Left lobe of liver (tissue), 2 donors: ENCODE measurements around the gene SLC6A20. TPM values are rescaled to one million over a fixed set of nuclear protein-coding genes. Genes with fewer than 3 reads are reported as not detected.
A peak's percentile ranks its signal among the peaks of the same experiment; 100 is the strongest.
"Not testable (repeated sequence)": the region's sequence is repeated elsewhere in the genome, so short reads cannot be mapped to it uniquely, and the experiment has no call there.

Experiments
- ATAC-seq: fragments of 200-7000 bp; cut with Tn5 transposase; one replicate; pipeline ENCODE4 v1.9.1; 2020; ENCODE audit warnings: mild to moderate bottlenecking, moderate library complexity
- DNase-seq: peaks from one replicate; pipeline ENCODE4 v3.0.0-alpha.2; 2020; ENCODE audit warnings: low spot score
- total RNA-seq: library from RNA; stranded (reverse); gene quantifications from one replicate; pipeline ENCODE4 v1.2.1, GENCODE V29; 2021
- donor health status: DM: no; HTN: no; CAD: no; lungs with moderate emphysema.
- donor health status: DM: no; HTN: yes; CAD: no.

SLC6A20 gene
- total RNA-seq, 1 donor from 2014 or later = 0.08 TPM

DNA sequence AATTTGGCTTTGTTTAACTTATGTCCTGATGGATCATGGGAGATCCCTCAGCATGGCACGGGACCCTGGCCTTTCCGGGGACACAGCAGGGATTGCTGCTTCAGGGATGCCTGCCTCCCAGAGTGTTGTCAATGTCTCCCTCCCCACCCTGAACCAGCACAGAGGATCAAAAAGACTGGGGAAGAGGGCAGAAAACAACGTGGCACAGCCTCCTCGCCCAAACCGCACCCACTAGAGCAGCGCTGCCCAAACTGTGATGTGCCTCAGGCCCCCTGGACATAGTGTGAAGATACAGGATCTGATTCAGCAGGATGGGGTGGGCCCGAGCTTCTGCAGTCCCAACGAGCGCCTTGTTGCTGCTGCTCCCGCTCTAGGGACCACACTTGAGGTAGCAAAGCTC, 34.5 kb downstream of the SLC6A20 start:
- no peak for ATAC-seq
- DNase-seq = no peak

- DNase-seq = peak; percentile 63
- ATAC-seq = peak; percentile 97
Measured at GRCh38 chr3:45760878-45761711, 35.2 kb downstream of the SLC6A20 start.

DNA sequence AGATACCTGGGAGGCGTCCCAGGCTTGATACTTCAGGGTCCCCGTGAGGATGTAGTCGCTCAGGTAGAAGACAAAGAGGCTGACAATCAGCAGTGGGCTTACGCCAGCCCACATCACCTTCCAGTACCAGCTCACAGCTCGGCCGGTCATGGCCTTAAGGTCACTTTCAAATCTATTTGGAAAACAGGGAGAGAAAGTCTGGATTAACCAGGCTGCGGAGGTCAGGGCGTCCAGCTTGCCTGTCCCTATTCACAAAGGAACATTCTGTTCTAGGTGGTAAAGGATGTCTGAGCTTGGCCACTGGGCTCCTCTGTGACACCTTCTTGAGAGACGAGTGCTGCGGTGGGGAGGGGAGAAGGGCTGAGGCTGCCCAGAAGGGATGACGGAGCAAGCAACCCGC, 36.5 kb downstream of the SLC6A20 start:
- DNase-seq (no peak), ATAC-seq (no peak)

- ATAC-seq (no peak), DNase-seq (peak; percentile 30)
Measured at GRCh38 chr3:45758871-45759270, 37.5 kb downstream of the SLC6A20 start.

DNA sequence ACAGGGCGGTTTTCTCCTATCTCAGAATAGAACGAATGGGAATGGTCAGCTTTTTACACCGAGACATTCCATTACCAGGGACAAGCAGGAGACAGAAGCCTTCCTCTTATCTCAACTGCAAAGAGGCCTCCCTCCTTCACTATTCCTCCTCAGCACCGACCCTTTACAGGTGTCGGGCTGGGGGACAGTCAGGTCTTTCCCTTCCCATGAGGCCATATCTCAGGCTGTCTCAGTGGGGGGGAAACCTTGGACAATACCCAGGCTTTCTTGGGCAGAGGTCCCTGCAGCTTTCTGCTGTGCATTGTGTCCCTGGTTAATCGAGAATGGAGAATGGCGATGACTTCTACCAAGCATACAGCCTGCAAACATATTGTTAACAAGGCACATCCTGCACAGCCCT, 39.2 kb downstream of the SLC6A20 start:
- not testable (repeated sequence) for ATAC-seq, DNase-seq

- DNase-seq = no peak
Measured at GRCh38 chr3:45756055-45756454, 40.3 kb downstream of the SLC6A20 start.

GRCh38 chr3:45754461-45754860, 41.9 kb downstream of the SLC6A20 start:
- ATAC-seq = no peak
- no peak for DNase-seq

More at GRCh38 chr3:45756055-45756454, 40.3 kb downstream of the SLC6A20 start:
- ATAC-seq = no peak

DNA sequence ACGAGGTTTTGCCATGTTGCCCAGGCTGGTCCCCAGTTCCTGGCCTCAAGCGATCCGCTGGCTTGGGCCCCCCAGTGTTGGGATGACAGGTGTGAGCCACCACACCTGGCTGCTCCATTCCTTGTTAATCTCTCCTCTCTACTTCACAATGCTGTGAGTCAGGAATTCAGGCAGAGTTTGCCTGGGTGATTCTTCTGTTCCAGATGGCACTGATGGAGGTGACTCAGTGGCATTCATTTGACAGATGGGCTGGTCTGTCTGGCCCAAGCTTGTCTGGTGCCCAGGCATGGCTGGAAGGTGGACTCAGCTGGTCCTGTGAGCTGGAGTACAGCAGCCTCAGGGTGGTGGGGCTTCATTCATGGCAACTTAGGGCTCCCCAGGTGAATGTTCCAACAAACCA, 43.2 kb downstream of the SLC6A20 start:
- ATAC-seq (no peak), DNase-seq (no peak)

DNA sequence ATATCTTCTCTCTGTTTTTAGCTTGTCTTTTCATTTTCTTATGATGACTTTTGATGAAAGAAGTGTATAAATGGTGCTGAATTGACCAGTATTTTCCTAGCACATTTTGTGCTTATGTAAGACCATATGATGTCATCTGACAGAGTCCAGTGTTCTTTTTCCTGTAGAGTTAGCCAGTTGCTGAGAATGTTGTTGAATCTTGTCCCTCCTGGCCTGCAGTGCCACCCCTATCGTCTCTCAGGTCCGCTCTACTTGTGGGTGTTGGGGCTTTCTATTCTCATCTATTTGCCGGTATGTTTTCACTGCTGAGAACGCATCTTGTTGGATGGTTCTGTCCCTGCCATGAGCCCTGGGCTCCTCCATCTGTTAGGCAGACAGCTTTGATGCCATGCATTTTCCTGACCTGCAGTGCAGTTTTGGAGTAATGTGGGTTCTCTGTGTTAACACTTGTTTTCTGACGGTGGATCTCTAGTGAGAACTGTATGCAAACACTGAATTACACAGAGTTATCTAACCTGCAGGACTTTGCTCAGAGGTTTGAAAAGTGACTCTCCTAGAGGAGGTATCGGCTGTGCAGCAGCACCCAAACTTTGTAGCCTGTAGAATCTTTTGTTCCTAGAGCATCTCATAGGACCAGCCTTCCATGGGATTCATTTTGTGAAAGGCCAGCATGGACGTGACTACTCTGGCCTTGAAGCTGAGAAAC, 44.6 kb downstream of the SLC6A20 start:
- ATAC-seq (peak; percentile 81), DNase-seq (no peak)

- DNase-seq (no peak), ATAC-seq (no peak)
Measured at GRCh38 chr3:45749880-45750279, 46.5 kb downstream of the SLC6A20 start.

- not testable (repeated sequence) for ATAC-seq, DNase-seq
Measured at GRCh38 chr3:45749036-45749600, 47.2 kb downstream of the SLC6A20 start.

DNA sequence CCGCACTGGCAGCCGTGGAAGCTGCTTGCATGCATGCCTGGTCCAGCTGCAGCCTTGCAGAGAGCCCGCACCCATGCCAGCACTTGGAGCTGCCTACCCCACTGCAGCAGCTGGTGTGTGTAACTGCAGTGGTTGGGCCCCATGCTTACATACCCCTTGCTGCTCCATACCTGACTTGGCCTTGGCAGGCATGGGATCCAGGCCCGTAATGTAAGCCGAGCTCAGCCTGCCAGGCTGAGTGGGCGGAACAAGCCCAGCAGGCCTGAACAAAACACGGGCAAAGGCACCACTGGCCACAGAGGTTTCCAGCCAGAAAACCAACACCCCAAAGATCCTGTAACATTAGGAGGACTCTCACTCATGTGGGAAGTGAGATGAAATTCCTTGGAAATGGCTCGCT, 48.3 kb downstream of the SLC6A20 start:
- no peak for ATAC-seq

GRCh38 chr3:45746777-45747622, 49.3 kb downstream of the SLC6A20 start:
- DNase-seq = no peak
- no peak for ATAC-seq

More for the DNA sequence above, 48.3 kb downstream of the SLC6A20 start:
- no peak for DNase-seq

DNA sequence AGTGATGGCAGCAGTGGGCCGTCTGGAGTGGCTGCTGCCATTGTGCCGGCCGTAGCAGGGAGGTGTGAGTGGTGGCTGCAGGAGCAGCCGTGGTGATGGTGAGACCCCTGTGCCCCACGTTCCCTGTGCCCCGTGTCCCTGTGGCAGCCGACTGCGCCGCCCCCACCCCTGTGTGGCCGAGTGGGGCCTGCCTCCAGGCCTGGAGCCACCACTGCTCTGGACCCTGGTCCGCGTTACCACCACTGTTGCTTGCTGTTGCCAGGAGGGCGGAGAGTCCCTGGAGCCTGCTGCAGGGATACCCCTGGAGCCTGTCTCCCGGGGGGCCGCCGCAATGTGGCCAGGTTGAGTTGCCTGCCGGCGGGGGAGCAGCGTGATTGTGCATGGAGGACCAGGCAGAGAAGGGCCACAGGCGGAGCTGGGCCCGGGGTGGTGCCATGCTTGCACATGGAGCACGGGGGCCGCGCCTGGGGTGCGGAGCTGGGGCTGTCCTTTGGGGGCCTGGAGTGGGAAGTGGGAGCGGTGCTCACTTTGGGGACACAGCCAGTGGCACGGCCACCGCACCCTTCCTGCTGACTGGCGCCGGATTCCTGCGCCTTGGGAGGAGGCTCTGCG, 50.1 kb downstream of the SLC6A20 start:
- DNase-seq = no peak
- ATAC-seq = no peak

DNA sequence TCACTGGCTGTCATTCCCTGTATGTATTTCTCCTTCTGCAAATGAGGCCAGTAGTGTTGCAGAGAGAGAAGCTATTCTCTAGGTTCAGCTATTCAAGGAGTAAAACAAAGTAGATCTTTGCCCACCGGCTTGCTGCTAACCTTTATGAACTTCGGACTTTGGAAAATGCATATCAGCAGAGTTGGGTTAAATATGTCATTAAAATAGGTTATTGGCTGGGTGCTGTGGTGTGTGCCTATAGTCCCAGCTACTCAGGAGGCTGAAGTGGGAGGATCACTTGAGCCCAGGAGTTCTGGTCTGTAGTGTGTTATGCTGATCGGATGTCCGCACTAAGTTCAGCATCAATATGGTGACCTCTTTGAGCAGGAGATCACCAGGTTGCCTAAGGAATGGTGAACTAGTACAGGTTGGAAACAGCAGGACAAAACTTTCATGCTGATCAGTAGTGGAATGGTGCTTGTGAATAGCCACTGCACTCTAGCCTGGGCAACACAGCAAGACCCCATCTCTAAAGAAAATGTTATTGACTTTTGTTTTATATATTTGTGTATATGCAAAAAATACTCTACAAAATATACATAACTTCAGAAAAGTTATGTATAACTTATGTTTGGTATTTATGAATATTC, 53.8 kb downstream of the SLC6A20 start:
- ATAC-seq (no peak), DNase-seq (no peak)

DNA sequence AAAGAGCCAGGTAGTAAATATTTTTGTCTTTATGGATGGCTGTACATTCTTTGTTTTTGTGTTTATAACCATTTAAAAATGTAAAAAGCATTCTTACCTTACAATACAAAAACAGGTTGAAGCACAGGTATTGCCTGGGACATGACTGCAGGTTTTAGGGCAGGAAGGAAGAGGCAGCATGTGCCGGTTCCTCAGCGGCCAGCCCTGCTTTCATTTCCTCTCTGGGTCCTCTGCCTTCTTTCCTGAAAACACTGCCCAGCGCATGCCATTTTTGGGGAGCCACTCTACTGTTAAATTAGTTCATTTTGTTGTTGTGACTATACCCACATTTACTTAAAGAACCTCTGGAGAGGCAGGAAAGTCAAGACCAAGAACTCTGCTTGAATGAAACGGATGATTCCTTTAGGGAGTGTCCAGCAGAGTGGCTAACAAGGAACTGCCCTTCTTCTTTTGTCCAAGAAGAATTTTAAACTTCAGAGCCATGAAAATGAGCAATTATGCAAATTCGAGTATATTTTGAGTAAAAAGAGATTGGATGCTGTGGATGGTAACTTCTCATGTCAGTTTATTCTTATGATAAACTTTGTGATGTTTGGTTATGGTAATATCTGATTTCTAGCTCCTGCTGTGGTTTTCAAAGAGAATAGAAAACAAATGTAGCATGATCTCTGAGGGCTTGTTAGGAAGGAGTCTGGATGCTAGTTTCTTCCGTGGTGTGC, 54.4 kb downstream of the SLC6A20 start:
- DNase-seq (no peak), ATAC-seq (peak; percentile 23)

DNA sequence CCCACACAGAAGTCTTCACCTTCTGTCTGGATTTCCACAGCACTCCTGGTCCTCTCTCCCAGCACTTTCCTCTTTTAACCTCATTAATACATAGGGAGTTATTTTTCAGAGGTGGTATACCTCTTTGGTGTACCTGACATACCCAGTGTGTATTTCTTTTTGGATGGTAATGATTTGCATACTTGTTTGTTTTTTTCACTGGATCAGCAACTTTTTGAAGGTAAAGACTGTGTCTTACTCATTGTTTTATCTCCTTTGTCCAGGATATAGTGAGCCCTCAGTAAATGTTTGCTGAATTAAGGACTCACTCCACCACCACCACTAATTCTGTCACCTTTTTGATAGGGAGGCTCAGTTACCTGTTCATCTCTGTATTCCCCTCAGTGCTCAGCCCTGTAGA, 55.1 kb downstream of the SLC6A20 start:
- ATAC-seq = no peak
- no peak for DNase-seq

DNA sequence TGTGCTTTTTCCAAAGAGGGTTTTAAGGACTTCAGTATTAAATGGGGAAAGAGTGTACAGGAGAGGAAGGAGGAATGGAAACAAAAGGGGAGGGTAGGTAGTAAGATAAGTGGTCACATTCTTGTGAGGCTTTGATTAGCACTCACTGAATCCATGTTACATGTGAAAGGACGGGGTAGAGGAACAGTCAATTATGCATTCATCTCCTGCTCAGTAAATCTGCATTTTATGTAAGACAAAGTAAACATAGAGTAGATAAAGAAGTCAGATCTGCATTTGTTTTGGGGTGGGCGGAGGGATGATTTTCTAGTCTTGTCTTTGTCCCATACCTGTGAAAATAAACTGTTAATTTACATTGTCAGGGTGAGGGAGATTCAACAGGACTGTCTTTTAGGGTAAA, 56.3 kb downstream of the SLC6A20 start:
- DNase-seq (no peak), ATAC-seq (no peak)

- ATAC-seq = no peak
- DNase-seq = no peak
Measured at GRCh38 chr3:45737234-45737633, 59.1 kb downstream of the SLC6A20 start.
